ENCODE results near the gene GMCL2.

GMCL2 gene

DNA sequence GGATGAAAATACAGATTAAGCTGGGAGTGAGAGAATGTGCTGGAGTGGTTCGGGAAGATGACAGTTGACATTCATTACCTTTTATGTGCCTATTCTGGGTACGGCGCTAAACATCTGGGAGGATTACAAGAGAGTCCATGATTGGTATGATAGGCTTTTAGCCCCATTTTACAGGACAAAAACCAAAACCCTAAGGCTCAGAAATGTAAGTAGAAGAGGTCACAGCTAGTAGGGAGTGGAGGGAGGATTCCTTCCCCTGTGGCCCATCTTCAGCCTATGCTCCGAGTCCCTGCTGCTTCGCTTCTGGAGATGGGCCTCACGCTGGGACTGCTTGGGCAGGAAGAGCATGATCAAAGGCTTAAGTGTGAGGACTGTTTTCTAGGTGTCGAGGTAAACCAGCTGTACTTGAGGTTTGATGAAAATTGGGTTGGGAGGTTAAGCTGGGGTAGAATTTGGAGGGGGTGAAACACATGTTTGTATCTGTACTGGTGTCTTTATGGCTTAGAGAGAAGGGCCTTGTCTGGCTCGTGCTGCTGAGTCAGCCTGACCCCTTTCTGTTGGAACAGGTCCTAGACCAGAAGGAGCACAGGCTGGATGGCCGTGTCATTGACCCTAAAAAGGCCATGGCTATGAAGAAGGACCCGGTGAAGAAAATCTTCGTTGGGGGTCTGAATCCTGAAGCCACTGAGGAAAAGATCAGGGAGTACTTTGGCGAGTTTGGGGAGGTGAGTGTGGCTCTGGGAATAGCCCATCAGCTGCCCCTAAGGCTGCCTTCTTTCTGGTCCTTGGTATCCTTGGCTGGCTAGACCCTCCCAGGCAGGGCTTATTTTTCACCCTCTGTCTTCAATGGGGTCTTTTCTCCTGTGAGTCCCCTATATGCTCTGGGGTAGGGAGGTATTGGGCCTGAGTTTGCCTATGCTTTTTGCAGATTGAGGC lies 19.3 kb upstream of the GMCL2 start (continued):
- TF ChIP-seq, protein P1, sequence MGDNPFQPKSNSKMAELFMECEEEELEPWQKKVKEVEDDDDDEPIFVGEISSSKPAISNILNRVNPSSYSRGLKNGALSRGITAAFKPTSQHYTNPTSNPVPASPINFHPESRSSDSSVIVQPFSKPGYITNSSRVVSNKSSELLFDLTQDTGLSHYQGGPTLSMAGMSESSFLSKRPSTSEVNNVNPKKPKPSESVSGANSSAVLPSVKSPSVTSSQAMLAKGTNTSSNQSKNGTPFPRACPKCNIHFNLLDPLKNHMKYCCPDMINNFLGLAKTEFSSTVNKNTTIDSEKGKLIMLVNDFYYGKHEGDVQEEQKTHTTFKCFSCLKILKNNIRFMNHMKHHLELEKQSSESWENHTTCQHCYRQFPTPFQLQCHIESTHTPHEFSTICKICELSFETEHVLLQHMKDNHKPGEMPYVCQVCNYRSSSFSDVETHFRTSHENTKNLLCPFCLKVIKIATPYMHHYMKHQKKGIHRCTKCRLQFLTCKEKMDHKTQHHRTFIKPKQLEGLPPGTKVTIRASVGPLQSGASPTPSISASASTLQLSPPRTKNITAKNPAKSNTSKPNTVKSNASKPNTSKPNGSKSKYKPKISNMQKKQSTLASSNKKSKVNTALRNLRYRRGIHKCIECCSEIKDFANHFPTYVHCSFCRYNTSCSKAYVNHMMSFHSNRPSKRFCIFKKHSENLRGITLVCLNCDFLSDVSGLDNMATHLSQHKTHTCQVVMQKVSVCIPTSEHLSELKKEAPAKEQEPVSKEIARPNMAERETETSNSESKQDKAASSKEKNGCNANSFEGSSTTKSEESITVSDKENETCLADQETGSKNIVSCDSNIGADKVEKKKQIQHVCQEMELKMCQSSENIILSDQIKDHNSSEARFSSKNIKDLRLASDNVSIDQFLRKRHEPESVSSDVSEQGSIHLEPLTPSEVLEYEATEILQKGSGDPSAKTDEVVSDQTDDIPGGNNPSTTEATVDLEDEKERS (tag by site-specific recombination; IDR thresholded peaks at IDR 0.05) = no peak
- TF ChIP-seq KLF10 (tag by site-specific recombination; IDR thresholded peaks at IDR 0.05) = no peak
- TF ChIP-seq ZNF658 (tag by site-specific recombination; IDR thresholded peaks at IDR 0.05) = no peak
- no peak for TF ChIP-seq ZNF776 (tag by site-specific recombination; IDR thresholded peaks at IDR 0.05; ENCODE audit: borderline replicate concordance)
- TF ChIP-seq ZNF350 (tag by site-specific recombination; IDR thresholded peaks at IDR 0.05) = no peak
- 0 out of 2 replicates have a peak, but pooled peaks have one; percentile 19 for TF ChIP-seq ZNF2 (tag by site-specific recombination; IDR thresholded peaks at IDR 0.05)
- TF ChIP-seq ZNF549 (tag by site-specific recombination; IDR thresholded peaks at IDR 0.05) = no peak
- TF ChIP-seq BCL11A (tag by site-specific recombination; IDR thresholded peaks at IDR 0.05; ENCODE audit: low read depth) = no peak
- TF ChIP-seq, protein P2, sequence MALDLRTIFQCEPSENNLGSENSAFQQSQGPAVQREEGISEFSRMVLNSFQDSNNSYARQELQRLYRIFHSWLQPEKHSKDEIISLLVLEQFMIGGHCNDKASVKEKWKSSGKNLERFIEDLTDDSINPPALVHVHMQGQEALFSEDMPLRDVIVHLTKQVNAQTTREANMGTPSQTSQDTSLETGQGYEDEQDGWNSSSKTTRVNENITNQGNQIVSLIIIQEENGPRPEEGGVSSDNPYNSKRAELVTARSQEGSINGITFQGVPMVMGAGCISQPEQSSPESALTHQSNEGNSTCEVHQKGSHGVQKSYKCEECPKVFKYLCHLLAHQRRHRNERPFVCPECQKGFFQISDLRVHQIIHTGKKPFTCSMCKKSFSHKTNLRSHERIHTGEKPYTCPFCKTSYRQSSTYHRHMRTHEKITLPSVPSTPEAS (tag by site-specific recombination; IDR thresholded peaks at IDR 0.05) = no peak
- no peak for TF ChIP-seq ZNF302 (tag by site-specific recombination; IDR thresholded peaks at IDR 0.05; ENCODE audit: low read depth)
- TF ChIP-seq ZNF677 (tag by site-specific recombination; IDR thresholded peaks at IDR 0.05) = no peak
- no peak for TF ChIP-seq ZBTB10 (tag by site-specific recombination; IDR thresholded peaks at IDR 0.05)
- TF ChIP-seq SP3 (tag by site-specific recombination; IDR thresholded peaks at IDR 0.05) = no peak
- TF ChIP-seq ZNF426 (tag by site-specific recombination; IDR thresholded peaks at IDR 0.05) = no peak
- TF ChIP-seq YY2 (tag by site-specific recombination; IDR thresholded peaks at IDR 0.05) = no peak
- no peak; the same call in 1 of the 2 replicates for TF ChIP-seq ZNF623 (tag by site-specific recombination; IDR thresholded peaks at IDR 0.05)
- TF ChIP-seq ZNF76 (tag by site-specific recombination; IDR thresholded peaks at IDR 0.05; ENCODE audit: borderline replicate concordance, low read depth) = no peak
- peak; percentile 89 for TF ChIP-seq ZIC2 (tag by site-specific recombination; IDR thresholded peaks at IDR 0.05)
- no peak for TF ChIP-seq ELK4 (IDR thresholded peaks at IDR 0.05; ENCODE audit: borderline replicate concordance, low read depth, low read length)
- 0 out of 2 replicates have a peak, but pooled peaks have one; percentile 22 for TF ChIP-seq ZFP37 (tag by site-specific recombination; IDR thresholded peaks at IDR 0.05)
- TF ChIP-seq ZNF600 (tag by site-specific recombination; IDR thresholded peaks at IDR 0.05) = peak; percentile 60
- TF ChIP-seq ZNF335 (tag by site-specific recombination; conservative IDR thresholded peaks at IDR 0.05) = 0 out of 2 replicates have a peak, but pooled peaks have one; percentile 32
- no peak for TF ChIP-seq ZXDB (tag by site-specific recombination; IDR thresholded peaks at IDR 0.05)
- TF ChIP-seq ZBTB17 (tag by site-specific recombination; IDR thresholded peaks at IDR 0.05) = no peak
- no peak for TF ChIP-seq ZNF202 (tag by site-specific recombination; IDR thresholded peaks at IDR 0.05; ENCODE audit: borderline replicate concordance)
- TF ChIP-seq TSHZ1 (tag by site-specific recombination; IDR thresholded peaks at IDR 0.05; ENCODE audit: borderline replicate concordance) = no peak
- no peak for TF ChIP-seq ZNF560 (tag by site-specific recombination; IDR thresholded peaks at IDR 0.05; ENCODE audit: borderline replicate concordance)
- TF ChIP-seq ZNF266 (tag by site-specific recombination; IDR thresholded peaks at IDR 0.05; ENCODE audit: low read depth) = no peak
